Stimulated activated naive CD4-positive, alpha-beta T cell (primary cell): ENCODE results near the gene CPO.
"Not testable (repeated sequence)": the region's sequence is repeated elsewhere in the genome, so short reads cannot be mapped to it uniquely, and the experiment has no call there.

Source experiments
- DNase-seq, 6 experiments: peaks; one replicate each; lab custom pipeline; 2025; lab: John Stamatoyannopoulos, UW

CPO gene, protein sequence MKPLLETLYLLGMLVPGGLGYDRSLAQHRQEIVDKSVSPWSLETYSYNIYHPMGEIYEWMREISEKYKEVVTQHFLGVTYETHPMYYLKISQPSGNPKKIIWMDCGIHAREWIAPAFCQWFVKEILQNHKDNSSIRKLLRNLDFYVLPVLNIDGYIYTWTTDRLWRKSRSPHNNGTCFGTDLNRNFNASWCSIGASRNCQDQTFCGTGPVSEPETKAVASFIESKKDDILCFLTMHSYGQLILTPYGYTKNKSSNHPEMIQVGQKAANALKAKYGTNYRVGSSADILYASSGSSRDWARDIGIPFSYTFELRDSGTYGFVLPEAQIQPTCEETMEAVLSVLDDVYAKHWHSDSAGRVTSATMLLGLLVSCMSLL

DNA sequence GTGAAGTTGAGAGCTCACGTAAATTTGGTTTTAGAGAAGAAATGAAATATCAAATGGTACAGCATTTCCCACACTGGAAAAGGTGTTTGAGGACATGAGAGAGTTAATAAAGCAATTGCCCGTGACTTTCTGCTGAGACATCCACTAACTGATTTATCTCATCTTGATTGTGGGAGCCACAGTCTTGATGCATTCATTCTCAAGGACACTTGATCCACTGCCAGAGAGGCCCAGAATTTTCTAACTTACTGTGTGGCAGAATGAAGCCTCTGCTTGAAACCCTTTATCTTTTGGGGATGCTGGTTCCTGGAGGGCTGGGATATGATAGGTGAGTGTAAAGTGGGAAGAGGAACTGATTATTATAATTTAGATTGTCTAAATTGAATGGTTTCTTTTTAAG is at the start of gene CPO:
Gene CPO, plus strand, starts transcription at position 179 of the 400 bp plus-strand sequence. Its CDS starts 82 bp downstream, at position 261.
- no peak for DNase-seq

DNA sequence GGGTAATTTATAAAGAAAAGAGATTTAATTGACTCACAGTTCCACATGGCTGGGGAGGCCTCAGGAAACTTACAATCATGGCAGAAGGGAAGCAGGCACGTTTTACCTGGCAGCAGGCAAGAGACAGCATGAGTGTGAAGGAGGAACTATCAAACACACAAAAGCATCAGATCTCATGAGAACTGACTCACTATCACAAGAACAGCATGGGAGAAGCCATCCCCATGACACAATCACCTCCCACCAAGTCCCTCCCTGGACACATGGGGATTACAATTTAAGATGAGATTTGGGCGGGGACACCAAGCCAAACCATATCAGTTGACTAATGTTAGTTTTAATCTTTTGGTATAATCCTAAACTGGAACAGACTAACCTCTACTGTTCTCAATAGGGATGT is 49.1 kb upstream of the CPO start:
- no peak for DNase-seq

DNA sequence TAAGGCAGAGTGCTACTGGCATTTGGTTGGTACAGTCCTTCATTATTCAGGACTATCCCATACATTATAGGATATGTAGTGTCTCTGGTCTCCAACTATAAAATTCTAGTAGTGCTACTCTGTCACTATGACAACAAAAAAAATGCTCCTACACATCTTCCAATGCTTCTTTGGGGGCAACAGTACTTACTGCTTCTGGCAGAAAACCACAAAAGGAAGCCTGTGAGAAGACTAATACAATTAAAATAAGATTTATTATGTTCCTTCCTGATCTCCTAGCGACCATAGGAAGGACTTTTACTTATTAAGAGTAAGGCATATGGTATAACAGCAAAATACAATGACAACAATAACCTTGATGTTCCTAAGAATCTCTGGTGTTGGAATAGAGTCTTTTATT is 48.4 kb upstream of the CPO start:
- no peak for DNase-seq

DNA sequence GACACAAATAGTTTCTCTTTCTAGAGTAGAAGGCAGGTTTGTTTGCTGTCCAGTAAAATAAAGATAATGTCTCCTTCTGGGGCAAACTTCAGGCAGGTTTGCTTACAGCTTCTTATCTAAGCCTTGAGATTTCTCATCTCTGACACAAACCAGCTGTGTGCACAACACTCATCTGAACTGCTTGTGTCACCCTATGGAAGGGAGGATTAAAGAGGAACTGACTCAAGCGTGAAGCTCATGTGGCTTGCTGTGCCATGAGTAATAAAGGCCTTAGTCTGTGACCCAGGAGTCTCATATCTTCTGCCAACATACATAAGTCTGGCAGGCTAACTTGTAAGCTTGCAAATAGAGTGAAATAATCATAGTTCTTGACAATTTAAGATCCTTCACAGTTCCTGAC is 24.2 kb upstream of the CPO start:
- no peak for DNase-seq

DNA sequence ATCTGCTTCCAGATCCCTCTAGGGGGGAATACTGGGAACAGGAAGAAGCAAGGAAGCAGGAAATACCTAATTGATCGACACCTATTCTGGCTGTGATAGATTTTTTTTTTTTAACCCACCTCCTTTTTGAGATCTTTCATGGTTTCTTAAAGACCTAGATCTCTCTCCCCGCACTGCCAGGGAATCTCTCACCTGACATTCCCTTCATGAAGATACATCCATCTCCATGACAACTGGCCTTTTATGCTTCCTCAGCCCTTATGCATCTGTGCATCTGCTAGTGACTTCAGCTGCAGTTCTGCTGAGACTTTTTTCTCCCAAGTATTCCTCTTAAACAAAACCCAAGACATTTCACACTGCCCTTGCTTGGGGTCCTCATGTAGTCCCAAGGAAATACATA is 21.1 kb upstream of the CPO start:
- no peak for DNase-seq

DNA sequence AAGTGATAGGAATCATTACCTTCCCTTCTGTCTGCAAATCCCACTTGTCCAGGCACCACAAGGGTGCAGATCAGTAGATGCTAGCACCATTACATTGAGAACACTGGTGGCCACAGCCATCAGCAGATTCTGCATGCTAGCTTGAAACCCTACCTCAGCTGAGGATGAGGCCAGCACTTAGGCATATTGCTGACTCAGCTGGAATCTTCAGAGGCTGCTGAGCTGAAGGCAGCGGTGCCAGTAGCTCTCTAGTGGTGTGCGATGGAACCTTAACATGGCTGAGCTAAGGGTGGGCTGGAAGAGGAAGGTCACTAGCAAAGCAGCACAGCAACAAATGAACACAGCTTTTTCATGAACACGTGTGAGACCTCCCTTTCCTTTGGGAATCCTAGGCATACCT is 19.0 kb upstream of the CPO start:
- no peak for DNase-seq

DNA sequence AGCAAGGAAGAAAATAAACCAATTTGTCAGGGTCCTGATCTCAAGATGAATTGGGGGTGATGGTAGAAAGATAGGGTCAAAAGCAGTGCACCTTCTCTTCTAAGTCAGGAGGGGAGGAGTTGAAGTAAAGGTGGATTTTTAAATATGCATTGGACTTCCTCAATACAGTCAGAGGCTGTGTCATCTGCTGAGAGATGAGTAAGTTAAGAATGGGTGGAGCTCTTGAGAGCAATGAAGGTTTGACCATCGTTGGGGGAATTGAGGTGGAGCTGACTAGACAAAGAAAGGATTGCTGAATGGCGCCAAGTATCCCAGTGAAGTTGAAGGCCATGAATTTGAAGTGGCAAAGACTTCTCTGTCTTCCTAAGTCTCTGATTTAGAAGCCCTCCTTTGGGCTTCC is 18.4 kb upstream of the CPO start:
- no peak for DNase-seq

DNA sequence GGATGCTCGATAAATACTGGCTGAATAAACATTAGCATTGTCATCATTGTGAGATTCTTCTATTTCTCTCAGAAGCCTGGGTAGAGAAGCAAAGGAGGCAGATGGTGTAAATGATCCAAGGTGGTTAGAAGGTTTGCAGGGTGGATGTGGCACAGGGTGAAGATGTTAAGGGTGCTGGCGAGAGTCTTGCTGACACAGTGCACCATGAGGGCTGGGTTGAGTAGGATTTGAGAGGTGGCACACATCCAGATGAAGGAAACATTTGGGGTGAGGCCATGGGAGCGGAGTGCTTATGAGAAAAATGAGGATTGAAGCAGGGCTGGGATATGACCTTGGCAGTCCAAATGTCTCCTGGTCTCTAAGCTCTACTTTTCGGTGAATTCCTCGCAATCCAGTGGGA is 17.8 kb upstream of the CPO start:
- no peak for DNase-seq

DNA sequence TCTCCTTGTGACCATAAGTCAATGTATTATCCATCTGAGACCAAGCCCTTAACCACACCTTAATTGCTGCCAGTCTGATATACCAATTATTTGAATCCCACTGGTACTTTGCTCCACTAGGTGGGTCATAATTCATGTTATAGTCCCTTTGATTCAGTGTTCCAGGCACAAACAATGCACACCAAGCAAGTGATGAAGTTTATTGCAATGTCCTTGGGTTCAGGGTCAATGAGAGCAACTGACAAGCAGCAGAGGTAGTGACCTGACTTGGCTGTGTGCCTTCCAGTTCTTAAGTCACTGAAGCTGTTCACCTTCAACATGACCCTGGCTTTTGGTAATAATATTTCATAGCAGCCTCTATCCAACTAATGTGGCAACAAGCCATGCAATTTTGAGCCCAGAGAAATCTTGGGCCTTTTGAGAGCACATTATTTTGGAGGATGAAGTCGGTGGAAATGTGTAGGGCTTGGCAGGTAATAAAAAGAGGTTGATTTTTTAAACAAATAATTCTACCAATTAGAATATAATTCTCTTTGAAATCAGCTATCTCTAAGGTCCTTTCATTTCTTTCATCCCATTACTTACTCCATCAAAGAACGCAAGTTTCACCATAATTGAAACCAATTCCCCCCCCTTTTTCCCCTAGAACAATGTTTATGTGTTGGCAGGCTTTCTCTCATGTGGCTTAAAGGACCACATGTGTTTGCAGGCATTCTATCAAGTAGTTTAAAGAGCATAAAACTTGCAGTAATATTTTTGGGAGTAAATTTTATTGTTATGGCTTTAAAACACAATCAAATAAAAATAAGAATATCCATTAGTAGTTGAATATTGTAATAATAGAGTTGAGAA is 3.1 kb upstream of the CPO start:
- no peak for DNase-seq

DNA sequence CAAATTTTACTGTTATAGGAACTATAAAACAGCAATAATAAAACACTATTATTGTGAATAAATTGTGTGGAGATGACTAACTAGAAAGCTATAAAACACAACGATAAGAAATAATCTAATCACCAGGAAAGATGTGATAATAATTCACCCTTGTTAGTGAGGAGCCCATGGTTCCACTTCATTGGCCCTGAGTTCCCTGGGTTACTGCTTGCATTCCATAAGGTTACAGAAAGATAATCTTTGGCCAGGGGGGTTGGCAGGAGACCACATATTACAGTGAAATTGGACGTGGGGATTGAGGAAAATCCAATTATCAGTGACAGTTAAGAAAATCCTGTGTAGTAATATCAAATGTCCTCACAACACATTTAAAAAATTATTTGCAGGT is 2.5 kb upstream of the CPO start:
- DNase-seq, result no peak

DNA sequence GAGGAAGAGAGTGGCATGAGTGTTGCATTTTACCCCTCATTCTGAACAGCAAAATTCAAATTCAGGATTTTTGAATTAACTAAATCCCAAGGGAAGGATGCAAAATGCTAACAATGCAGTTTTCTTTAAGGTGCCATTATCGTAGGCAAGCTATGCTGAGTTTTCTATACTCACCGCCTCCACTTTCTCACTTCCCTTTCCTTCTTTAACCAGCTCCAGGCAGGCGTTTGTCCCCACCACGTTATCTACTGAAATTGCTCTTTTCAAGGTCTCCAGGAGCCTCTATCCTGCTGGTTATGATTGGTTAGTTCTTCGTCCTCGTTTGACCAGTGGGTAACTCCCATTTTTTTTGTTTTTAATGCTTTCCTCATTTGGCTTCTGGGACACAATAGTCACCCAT is 1.8 kb upstream of the CPO start:
- DNase-seq, result no peak

DNA sequence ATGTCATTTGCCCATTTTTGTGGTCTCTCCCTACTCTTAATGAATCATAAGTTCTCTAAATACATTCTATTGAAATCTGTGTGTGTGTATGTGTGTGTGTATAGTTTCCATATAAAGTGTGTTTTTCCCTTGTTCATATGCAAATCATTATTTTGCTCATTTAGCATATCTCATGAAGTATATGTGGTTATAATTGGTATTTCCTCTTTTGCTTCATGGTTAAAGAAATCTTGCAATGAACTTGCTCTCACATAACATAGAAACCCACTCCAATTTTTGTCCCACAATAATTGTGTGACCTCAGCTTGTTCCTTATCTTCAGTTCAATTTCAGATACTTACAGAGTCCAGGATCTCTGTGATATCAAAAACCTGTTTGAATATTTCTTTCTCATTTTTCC is 1.2 kb downstream of the CPO start:
- no peak for DNase-seq

DNA sequence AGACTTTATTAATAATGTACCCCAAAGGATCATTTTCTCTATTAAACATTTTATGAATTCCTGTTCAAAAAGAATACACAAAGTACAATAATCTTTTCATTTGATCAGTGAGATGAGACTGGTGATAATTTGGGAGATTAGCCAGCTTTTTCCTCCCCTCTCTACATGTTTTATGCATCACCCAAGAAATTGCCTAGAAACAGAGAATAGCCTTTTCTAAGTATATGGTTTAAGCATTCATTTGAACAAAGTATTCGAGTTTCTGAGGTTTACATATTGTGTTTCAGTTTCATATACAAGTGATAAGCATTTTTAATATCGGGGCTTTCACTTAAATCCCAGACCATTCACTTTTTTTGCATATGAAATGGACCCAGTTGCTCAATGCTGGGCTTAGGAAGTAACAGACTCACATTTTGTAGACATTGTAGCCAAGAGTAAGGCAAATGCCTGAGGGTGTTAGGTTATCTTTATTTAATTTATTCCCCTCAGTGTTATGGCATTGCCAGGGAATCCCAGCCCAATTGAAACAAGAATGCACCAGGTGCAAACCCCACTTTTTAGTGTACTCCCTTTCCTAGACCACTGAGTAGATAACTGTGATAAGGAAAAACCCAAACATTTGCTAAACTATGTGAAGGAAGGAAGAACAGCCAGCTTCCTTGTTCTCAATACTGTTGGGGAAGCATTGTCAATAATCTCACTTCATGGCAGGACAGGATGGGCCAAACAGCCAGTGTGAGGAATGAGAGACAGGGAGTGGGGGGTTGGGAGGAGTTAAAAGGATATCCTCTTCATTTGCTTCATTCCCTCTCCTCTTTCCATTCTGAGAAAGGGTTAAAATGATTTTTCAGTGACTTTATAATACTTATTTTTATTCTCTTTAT is 3.5 kb downstream of the CPO start:
- DNase-seq, result no peak

DNA sequence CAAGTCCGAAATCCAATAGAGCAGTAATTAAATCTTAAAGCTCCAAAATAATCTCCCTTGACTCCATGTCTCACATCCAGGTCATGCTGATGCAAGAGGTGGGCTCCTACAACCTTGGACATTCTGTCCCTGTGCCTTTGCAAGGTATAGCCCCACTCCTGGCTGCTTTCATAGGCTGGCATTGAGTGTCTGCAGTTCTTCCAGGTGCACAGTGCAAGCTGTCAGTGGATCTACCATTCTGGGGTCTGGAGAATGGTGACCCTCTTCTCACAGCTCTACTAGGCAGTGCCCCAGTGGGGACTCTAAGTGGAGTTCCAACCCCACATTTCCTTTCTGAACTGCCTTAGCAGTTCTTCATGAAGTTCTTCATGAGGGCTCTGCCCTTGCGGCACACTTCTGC is 14.1 kb downstream of the CPO start:
- not testable (repeated sequence) for DNase-seq

DNA sequence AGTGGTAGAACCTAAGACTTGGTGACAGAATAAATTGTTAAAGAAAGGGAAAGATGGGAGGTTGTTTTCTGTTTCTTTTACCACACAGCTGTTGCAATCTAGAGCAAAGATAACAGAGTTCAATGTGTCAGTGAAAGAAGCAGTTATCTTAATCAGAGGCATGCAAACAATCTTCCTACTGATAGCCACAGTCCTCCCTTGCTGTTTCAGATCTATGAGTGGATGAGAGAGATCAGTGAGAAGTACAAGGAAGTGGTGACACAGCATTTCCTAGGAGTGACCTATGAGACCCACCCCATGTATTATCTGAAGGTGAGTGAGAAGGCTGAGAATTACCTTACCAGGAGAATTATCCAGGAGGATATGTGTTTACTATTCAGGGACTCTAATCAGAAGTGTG is 15.9 kb downstream of the CPO start:
- DNase-seq, result no peak

DNA sequence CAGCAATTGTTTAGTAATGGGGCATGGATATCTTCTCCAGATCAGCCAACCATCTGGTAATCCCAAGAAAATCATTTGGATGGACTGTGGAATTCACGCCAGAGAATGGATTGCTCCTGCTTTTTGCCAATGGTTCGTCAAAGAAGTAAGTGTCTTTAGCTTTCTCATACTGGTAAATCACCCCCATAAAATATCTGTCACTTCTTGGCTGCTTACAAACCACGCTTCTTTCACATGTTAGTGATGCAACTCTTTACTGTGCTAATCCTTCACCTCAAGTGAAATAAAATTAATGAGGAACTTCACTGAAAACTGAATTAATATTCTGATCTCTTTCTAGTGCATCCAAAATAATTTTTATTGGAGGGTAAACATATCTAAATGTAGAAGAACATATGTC is 18.9 kb downstream of the CPO start:
- DNase-seq, result no peak

DNA sequence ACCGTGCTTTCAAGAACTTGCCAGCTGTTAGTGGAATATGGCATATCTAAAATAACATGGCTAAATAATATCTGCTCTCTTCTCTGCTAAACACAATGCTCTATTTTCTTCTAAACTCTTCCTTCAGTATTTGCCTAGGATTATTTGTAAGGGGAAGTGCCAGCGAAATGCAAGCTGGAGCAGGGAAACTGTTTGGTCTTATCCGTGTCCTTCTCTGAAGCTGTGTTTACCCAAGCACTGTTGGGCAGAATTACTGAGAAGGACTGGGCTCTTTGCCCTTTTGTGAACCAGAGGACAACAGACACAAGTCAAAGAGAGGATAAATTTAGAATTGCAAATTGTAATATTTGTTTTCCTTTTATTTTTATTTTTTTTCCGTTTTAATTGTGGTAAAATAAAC is 23.6 kb downstream of the CPO start:
- DNase-seq, result no peak

DNA sequence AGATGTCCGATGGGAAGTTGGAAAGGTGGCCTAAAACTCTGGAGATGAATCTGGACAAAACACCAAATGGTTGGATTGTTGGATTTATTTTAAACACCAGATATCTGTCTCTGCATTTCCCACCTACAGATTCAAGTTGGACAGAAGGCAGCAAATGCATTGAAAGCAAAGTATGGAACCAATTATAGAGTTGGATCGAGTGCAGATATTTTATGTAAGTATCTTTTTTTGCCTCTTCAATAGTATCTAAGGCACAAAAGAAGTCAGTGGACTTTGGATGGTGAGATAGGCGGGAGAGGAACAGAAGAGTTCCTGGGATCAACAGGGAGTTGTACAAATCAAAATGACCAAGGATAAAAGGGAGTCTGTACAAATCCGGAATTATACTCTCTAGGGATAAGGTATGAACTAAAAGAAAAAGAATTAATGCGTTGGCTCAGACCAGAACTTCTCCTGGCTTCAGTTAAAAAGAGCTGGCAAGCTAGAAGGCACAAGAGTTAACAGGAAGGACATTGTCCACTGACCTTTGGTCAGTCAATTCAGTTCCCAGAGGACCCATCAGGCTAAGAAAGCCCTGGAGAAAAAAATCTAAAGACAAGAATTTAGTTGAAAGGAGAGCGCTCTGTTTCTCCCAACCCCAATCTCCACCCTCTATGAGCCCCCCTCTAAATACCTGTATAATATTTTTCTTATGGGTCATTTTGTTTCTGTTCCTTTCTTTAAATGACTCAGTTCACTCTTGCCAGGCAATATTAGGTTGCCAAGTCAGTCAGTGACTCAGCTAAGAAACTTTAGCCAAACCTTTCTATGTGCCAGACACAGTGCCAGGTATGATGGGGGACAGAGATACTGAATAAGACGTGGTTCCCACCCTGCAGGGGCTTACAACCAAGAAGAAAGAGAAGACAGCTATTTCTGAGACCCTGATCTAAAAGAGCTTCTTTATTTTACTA is 29.1 kb downstream of the CPO start:
- no peak for DNase-seq

DNA sequence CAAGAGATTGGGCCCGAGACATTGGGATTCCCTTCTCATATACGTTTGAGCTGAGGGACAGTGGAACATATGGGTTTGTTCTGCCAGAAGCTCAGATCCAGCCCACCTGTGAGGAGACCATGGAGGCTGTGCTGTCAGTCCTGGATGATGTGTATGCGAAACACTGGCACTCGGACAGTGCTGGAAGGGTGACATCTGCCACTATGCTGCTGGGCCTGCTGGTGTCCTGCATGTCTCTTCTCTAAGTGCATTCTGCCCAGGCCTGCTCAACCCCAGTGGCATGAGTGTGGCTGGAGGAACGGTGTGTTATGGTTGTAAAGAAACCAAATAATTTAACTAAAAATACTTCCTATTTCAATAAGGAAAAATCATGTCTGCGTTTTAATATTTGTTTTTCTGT is 29.9 kb downstream of the CPO start:
- no peak for DNase-seq

DNA sequence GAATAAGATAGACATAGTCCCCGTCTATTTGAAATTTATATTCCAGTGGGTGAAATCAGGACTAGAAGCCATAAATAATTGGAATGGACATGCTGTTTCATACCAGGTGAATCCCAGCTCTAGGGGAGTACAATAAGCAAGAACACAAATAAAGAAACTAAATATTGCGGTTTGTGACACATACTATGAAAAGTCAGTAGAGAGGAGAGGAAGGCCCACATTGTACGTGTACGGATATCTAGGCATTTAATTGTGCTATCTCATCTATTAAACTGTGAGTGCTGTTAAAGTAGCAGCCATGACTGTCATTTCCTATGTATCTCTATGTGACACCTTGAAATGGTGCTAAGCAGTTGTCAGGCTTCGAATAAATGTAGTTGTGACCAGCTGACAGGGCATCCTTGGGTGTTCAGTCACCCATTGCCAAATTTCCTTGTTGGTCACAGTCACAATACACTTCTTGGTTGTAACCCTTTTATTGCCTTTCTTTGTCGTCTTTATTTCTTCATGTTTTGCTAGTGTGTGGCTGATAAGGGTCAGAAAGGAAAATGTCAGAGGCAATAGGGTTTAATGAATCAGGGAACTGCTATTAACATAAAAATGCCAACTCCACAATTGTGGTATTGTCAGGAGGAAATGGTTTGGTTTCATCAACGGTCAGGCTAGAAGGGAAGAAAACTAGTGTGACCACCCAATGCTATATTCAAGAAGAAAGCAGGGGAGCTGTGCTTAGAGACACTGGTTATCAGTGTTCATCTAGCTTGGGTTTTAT is 31.5 kb downstream of the CPO start:
- no peak for DNase-seq

DNA sequence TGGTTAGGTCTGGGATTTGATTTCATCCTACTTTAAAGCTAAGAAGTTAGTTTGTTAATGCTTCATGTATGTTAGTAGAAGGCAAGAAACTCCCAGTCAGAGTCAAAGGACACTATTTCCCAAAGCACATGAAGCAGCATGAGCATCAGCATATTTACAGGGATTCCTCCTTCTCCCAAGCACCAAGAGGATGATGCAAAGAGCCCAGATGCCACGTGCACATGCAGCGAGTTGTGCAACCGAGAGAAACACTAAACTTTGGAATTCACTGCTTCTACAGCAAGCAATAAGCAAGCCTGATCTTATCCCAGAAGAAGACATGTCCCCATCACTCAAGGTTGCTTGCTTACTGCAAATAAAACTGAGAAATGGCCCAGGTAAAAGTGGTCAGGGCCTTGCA is 32.5 kb downstream of the CPO start:
- DNase-seq, result no peak
